Liver (tissue), 9 donors: ENCODE results near the gene TULP4. TPM values are rescaled to one million over a fixed set of nuclear protein-coding genes. Genes with fewer than 3 reads are reported as not detected.

Experiments
- DNase-seq: peaks from one replicate; pipeline ENCODE4 v3.0.0-alpha.2; 2017; ENCODE audit warnings: low spot score
- H3K27ac ChIP-seq, 2 donors: one replicate each; pipeline ENCODE4 v1.7.0; 2013; ENCODE audit warnings: inconsistent platforms in 2 of 2, low read length in 2 of 2, control low read depth in 1 of 2, low read depth in 1 of 2, mild to moderate bottlenecking in 1 of 2
- H3K27me3 ChIP-seq, 4 donors: one replicate each; pipeline versions ENCODE4 v1.6.1 to v1.7.0; 2013; ENCODE audit warnings: low read length in 3 of 4, inconsistent platforms in 1 of 4, mild to moderate bottlenecking in 1 of 4, moderate library complexity in 1 of 4; ENCODE audit not compliant: control insufficient read depth in 4 of 4, insufficient read depth in 4 of 4
- H3K36me3 ChIP-seq, 4 donors: one replicate each; pipeline versions ENCODE4 v1.6.1 to v1.7.0; 2013; ENCODE audit warnings: low read length in 3 of 4, mild to moderate bottlenecking in 3 of 4, low read depth in 1 of 4, moderate library complexity in 1 of 4; ENCODE audit not compliant: control insufficient read depth in 4 of 4, insufficient read depth in 3 of 4
- H3K4me1 ChIP-seq, 4 donors: one replicate each; pipeline versions ENCODE4 v1.6.1 to v1.7.0; 2013; ENCODE audit warnings: low read length in 3 of 4, mild to moderate bottlenecking in 3 of 4, moderate library complexity in 1 of 4; ENCODE audit not compliant: control insufficient read depth in 4 of 4, insufficient read depth in 4 of 4
- H3K4me3 ChIP-seq, 3 donors: one replicate each; pipeline versions ENCODE4 v1.6.1 to v1.7.0; 2013; ENCODE audit warnings: low read length in 3 of 3, control low read depth in 1 of 3, low read depth in 1 of 3, mild to moderate bottlenecking in 1 of 3
- H3K9ac ChIP-seq, 2 donors: one replicate each; pipeline ENCODE4 v1.7.0; 2013; ENCODE audit warnings: low read length in 2 of 2, mild to moderate bottlenecking in 2 of 2, moderate library complexity in 2 of 2, control low read depth in 1 of 2, low read depth in 1 of 2
- H3K9me3 ChIP-seq, 4 donors: one replicate each; pipeline versions ENCODE4 v1.6.1 to v1.7.0; 2013; ENCODE audit warnings: low read length in 3 of 4; ENCODE audit not compliant: control insufficient read depth in 4 of 4
- ATF3 ChIP-seq: IDR thresholded peaks from 2 replicates; pipeline ENCODE4 v1.6.1; 2016; ENCODE audit warnings: antibody characterized with exemption
- EGR1 ChIP-seq, 2 donors: IDR thresholded peaks; 2 replicates each; pipeline ENCODE4 v1.6.1; 2016 to 2018; ENCODE audit warnings: antibody characterized with exemption in 2 of 2, low read depth in 2 of 2
- FOXA1 ChIP-seq: IDR thresholded peaks from 2 replicates; pipeline ENCODE4 v1.6.1; 2016; ENCODE audit warnings: antibody characterized with exemption
- FOXA2 ChIP-seq: IDR thresholded peaks from 2 replicates; pipeline ENCODE4 v1.6.1; 2016; ENCODE audit warnings: antibody characterized with exemption
- HNF4G ChIP-seq: IDR thresholded peaks from 2 replicates; pipeline ENCODE4 v1.6.1; 2016; ENCODE audit warnings: antibody characterized with exemption
- JUND ChIP-seq, 2 donors: IDR thresholded peaks; 2 replicates each; pipeline ENCODE4 v1.6.1; 2016; ENCODE audit warnings: antibody characterized with exemption in 2 of 2
- NR2F2 ChIP-seq: IDR thresholded peaks from 2 replicates; pipeline ENCODE4 v1.6.1; 2016; ENCODE audit warnings: antibody characterized with exemption
- RAD21 ChIP-seq, 2 donors: IDR thresholded peaks; 2 replicates each; pipeline ENCODE4 v1.6.1; 2016; ENCODE audit warnings: antibody characterized with exemption in 2 of 2, mild to moderate bottlenecking in 2 of 2
- REST ChIP-seq: IDR thresholded peaks from 2 replicates; pipeline ENCODE4 v1.6.1; 2016; ENCODE audit warnings: antibody characterized with exemption, mild to moderate bottlenecking
- RXRA ChIP-seq, 2 donors: IDR thresholded peaks; 2 replicates each; pipeline ENCODE4 v1.6.1; 2017 to 2018; ENCODE audit warnings: antibody characterized with exemption in 2 of 2, mild to moderate bottlenecking in 1 of 2
- SP1 ChIP-seq: IDR thresholded peaks from 2 replicates; pipeline ENCODE4 v1.6.1; 2018; ENCODE audit warnings: antibody characterized with exemption, mild to moderate bottlenecking
- TAF1 ChIP-seq: conservative IDR thresholded peaks from 2 replicates; pipeline ENCODE4 v1.6.1; 2016; ENCODE audit warnings: antibody characterized with exemption, mild to moderate bottlenecking
- YY1 ChIP-seq: IDR thresholded peaks from 2 replicates; pipeline ENCODE4 v1.6.1; 2016; ENCODE audit warnings: antibody characterized with exemption, mild to moderate bottlenecking
- ZBTB33 ChIP-seq: IDR thresholded peaks from 2 replicates; pipeline ENCODE4 v1.6.1; 2016; ENCODE audit warnings: antibody characterized with exemption
- WGBS: extraction: QIAGEN DNeasy Blood & Tissue Kit; methylation state at CpG from one replicate; pipeline ENCODE4 v1.1.7; 2013; 5-methylcytosine and 5-hydroxymethylcytosine counted together
- polyA plus RNA-seq, 2 donors: library from polyadenylated mRNA; stranded (reverse) in 1 of 2; unstranded in 1 of 2; fragments of 200-250 nt in 1 of 2; fragments of >200 nt in 1 of 2; fragmentation: Nextera tagmentation in 1 of 2; extraction: Ambion mirVana in 1 of 2; gene quantifications; one replicate each; pipeline versions ENCODE4 v1.2.1 to v1.2.3, GENCODE V29; 2013 to 2015
- total RNA-seq, 2 donors: library from RNA; depleted of rRNA; stranded (reverse); fragments of >200 nt; gene quantifications; one replicate each; pipeline ENCODE4 v1.2.3, GENCODE V29; 2014
- TF ChIP-seq, protein P1 (sequence below): IDR thresholded peaks from 2 replicates; pipeline ENCODE4 v1.6.1; 2016; ENCODE audit warnings: antibody characterized with exemption
- TF ChIP-seq, protein P2 (sequence below): fragments of 150-350 bp; IDR thresholded peaks from 2 replicates; pipeline ENCODE4 v1.5.1; 2017; ENCODE audit warnings: improper control_type of control experiment, low read depth, low read length; ENCODE audit not compliant: missing input control
- donor health status: healthy.
- donor health status: healthy.
- donor health status: healthy.
- donor health status: healthy.
- donor health status: healthy.

TULP4 gene
- total and polyA plus RNA-seq, 4 donors = 2.2 to 53.3 (median 18.0) TPM

GRCh38 chr6:158311193-158311592, 1.1 kb upstream of the TULP4 start:
- Histone ChIP-seq H3K4me3 (no peak overlapping the region), H3K27me3 (no peaks in the 10 kb centered on the region), H3K36me3 (peaks cover 0 to 5% (median 1%) of the 10 kb centered on the region in 4 donors), H3K27ac (no peak overlapping the region), H3K9ac (no peak overlapping the region), H3K9me3 (peaks cover 0 to 1% (median 0%) of the 10 kb centered on the region in 4 donors), H3K4me1 (no peaks in the 10 kb centered on the region)
- no peak for TF ChIP-seq TAF1
- TF ChIP-seq JUND (IDR thresholded peaks at IDR 0.05) = no peak
- TF ChIP-seq SP1 = no peak
- no peak for TF ChIP-seq ZBTB33
- no peak for TF ChIP-seq YY1
- TF ChIP-seq REST = no peak
- no peak for TF ChIP-seq EGR1 (IDR thresholded peaks at IDR 0.05; ENCODE audit: low read depth in 2 of 2)
- no peak for TF ChIP-seq HNF4G
- no peak for TF ChIP-seq NR2F2
- TF ChIP-seq, protein P1, sequence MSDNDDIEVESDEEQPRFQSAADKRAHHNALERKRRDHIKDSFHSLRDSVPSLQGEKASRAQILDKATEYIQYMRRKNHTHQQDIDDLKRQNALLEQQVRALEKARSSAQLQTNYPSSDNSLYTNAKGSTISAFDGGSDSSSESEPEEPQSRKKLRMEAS = no peak
- no peak for TF ChIP-seq RAD21 (IDR thresholded peaks at IDR 0.05)
- TF ChIP-seq, protein P2, sequence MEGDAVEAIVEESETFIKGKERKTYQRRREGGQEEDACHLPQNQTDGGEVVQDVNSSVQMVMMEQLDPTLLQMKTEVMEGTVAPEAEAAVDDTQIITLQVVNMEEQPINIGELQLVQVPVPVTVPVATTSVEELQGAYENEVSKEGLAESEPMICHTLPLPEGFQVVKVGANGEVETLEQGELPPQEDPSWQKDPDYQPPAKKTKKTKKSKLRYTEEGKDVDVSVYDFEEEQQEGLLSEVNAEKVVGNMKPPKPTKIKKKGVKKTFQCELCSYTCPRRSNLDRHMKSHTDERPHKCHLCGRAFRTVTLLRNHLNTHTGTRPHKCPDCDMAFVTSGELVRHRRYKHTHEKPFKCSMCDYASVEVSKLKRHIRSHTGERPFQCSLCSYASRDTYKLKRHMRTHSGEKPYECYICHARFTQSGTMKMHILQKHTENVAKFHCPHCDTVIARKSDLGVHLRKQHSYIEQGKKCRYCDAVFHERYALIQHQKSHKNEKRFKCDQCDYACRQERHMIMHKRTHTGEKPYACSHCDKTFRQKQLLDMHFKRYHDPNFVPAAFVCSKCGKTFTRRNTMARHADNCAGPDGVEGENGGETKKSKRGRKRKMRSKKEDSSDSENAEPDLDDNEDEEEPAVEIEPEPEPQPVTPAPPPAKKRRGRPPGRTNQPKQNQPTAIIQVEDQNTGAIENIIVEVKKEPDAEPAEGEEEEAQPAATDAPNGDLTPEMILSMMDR = no peak
- TF ChIP-seq FOXA2 = no peak
- TF ChIP-seq RXRA (IDR thresholded peaks at IDR 0.05) = no peak
- no peak for TF ChIP-seq ATF3
- 73% methylated on average over 8 of the region's 8 CpGs for WGBS
- no peak for DNase-seq

DNA sequence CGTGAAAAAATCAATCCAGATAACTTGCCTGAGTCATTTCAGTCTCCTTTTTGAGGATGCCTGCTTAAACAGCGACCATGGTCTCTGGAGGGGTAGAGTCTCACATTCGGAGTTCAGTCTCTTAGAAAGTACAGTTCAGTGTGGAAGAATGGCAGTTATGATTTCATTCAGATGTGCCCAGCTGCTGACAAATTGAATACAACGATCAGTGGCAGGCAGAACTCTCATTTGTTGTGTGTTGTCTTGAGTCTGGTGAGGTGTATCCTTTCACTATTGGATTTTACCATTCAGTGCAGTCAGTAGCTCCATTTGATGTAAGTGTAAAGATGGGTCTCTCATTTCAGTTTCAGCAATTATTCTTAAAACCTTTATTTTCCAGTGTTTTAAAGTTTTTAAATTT, 639 bp upstream of the TULP4 start:
- Histone ChIP-seq H3K36me3 (peaks cover 0 to 5% (median 1%) of the 10 kb centered on the region in 4 donors), H3K9ac (no peak overlapping the region), H3K4me1 (no peaks in the 10 kb centered on the region), H3K27me3 (no peaks in the 10 kb centered on the region), H3K9me3 (peaks cover 0 to 1% (median 0%) of the 10 kb centered on the region in 4 donors), H3K4me3 (no peak overlapping the region), H3K27ac (no peak overlapping the region)
- TF ChIP-seq REST (no peak), RXRA (IDR thresholded peaks at IDR 0.05) (no peak), ATF3 (no peak), FOXA2 (no peak), YY1 (no peak), FOXA1 (no peak)
- TF ChIP-seq, protein P1 = no peak
- WGBS = 92% methylated on average over 4 of the region's 4 CpGs
- no peak for DNase-seq
